Erythroblast (primary cell): Measurements from ENCODE around the gene SPATA31D3.

Experiments
- GATA1 ChIP-seq: IDR thresholded peaks from 2 replicates; pipeline ENCODE4 v1.6.1; 2011; ENCODE audit warnings: low read depth, mild to moderate bottlenecking, control low read depth, low read length, moderate library complexity
- POLR2A ChIP-seq: IDR thresholded peaks from 2 replicates; pipeline ENCODE4 v1.6.1; 2011; ENCODE audit warnings: mild to moderate bottlenecking, low read length

DNA sequence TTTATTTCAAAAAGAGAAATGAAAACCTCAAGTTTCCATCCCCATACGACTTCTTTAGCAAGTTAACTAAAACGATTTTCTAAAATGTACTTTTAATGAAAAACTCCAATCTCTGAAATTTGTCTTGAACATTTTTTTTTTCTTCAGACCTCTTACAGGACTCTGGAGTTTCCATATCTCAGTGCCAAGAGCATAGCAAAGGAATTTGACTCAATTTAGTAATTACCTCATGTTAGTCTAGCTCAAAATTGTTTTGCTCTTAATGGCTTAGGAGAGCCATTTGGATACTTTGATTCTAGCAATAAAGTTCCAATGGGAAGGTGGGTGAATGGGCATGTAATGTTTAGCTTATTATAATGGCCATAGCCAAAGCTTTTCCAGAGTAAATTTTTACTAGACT is 41.1 kb upstream of the SPATA31D3 start:
- TF ChIP-seq POLR2A = no peak
- no peak for TF ChIP-seq GATA1
